ENCODE results near the gene SCARF2.

- TF ChIP-seq POLR2A (IDR thresholded peaks at IDR 0.05; ENCODE audit: low read depth, low read length): no peak
- TF ChIP-seq POLR2AphosphoS5 (IDR thresholded peaks at IDR 0.05; ENCODE audit: low read depth, low read length): no peak
- TF ChIP-seq TAF1 (IDR thresholded peaks at IDR 0.05; ENCODE audit: borderline replicate concordance, low read depth, low read length): no peak
Measured at GRCh38 chr22:20428496-20429253, 8.9 kb downstream of the SCARF2 start.
